ENCODE data around the gene RGS19. TPM values are rescaled to one million over a fixed set of nuclear protein-coding genes. Genes with fewer than 3 reads are reported as not detected.

Gene RGS19
- total RNA-seq, 4 donors from 2014 or later = 7.4 to 14.4 (median 11.0) TPM

GRCh38 chr20:64116541-64117431, 37.5 kb upstream of the RGS19 start:
- peaks cover 0 to 10% (median 4%) of the 10 kb centered on the region in 3 donors for H3K4me1 ChIP-seq
- TF ChIP-seq POLR2A (IDR thresholded peaks at IDR 0.05) = no peak
- TF ChIP-seq, protein P1, sequence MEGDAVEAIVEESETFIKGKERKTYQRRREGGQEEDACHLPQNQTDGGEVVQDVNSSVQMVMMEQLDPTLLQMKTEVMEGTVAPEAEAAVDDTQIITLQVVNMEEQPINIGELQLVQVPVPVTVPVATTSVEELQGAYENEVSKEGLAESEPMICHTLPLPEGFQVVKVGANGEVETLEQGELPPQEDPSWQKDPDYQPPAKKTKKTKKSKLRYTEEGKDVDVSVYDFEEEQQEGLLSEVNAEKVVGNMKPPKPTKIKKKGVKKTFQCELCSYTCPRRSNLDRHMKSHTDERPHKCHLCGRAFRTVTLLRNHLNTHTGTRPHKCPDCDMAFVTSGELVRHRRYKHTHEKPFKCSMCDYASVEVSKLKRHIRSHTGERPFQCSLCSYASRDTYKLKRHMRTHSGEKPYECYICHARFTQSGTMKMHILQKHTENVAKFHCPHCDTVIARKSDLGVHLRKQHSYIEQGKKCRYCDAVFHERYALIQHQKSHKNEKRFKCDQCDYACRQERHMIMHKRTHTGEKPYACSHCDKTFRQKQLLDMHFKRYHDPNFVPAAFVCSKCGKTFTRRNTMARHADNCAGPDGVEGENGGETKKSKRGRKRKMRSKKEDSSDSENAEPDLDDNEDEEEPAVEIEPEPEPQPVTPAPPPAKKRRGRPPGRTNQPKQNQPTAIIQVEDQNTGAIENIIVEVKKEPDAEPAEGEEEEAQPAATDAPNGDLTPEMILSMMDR (IDR thresholded peaks at IDR 0.05) = no peak
- H3K4me3 ChIP-seq = no peak overlapping the region
- no peak overlapping the region for H3K27ac ChIP-seq
- intact Hi-C loops (cut with DNase I) = no loop called here
- no peak for DNase-seq
- peaks cover 0 to 18% (median 0%) of the 10 kb centered on the region in 4 donors for H3K27me3 ChIP-seq
- no peaks in the 10 kb centered on the region for H3K36me3 ChIP-seq
- H3K9me3 ChIP-seq = no peaks in the 10 kb centered on the region
- WGBS, 2 donors = 65 to 90% methylated on average over 11 of the region's 17 CpGs

DNA sequence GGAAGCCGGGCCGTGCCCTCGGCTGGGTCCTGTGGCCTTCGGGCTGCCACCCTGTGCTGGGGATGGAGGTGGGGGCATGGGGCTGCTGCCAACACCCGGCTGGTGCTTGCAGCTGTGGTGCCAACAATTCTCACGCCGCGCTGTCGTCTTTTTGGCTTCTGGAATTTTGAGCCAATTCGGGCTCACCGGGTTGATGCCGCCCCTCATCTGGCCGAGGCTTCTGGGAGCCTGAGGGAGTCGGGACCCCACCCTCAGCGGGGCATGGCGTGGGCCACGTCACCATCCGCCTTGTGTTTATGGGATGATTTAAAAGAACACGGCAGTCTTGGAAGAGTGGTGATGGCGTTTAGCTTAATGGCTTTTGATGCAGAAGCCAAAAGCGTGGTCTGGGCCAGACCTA, 36.7 kb upstream of the RGS19 start:
- no peaks in the 10 kb centered on the region for H3K36me3 ChIP-seq
- H3K9me3 ChIP-seq = no peaks in the 10 kb centered on the region
- peaks cover 0 to 10% (median 4%) of the 10 kb centered on the region in 3 donors for H3K4me1 ChIP-seq
- no peak overlapping the region for H3K4me3 ChIP-seq
- no peak overlapping the region for H3K27ac ChIP-seq
- intact Hi-C loops (cut with DNase I) = no loop called here
- 48 to 83% methylated on average over 1 to 6 of the region's 21 CpGs for WGBS, 2 donors
- no peak for DNase-seq
- peaks cover 0 to 10% (median 0%) of the 10 kb centered on the region in 4 donors for H3K27me3 ChIP-seq
- TF ChIP-seq, protein P1 (IDR thresholded peaks at IDR 0.05) = no peak
- no peak for TF ChIP-seq POLR2A (IDR thresholded peaks at IDR 0.05)

DNA sequence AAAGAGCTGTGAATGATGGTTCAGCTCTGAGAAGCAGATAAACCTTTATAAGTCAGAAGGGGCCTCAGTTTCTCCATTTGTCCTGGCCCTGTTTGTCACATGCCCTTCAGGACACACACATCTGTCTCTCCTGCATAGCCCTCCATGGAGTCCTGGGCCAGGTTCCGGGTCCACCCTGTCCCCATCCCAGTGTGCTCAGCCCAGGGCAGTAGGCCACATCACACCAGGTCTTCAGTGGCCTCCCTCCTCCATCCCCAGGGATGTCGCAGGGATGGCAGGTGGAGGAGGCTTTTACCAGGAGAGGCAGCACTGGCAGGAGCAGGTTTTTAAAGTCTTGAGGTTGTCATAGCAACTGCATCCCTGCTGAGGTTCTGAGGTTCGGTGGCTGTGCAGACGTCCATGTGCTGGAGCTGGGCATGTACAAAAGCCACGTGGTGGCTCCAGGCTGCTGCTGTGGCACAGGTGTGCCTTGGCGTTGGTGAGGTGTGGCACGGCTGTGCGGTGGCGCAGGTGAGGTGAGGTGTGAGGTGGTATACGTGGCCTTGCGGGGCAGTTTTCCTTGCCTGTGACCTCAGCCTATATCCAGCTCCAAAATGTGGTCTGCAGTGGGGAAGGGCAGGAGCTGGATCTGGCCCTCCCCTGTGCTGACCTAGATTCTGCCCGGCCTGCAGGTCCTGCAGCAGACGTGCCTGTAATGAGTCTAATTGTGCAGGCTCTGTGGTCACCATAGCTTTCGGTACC, 36.0 kb upstream of the RGS19 start:
- intact Hi-C loops (cut with DNase I) = no loop called here
- no peaks in the 10 kb centered on the region for H3K9me3 ChIP-seq
- no peak overlapping the region for H3K27ac ChIP-seq
- TF ChIP-seq POLR2A (IDR thresholded peaks at IDR 0.05) = no peak
- TF ChIP-seq, protein P1 (IDR thresholded peaks at IDR 0.05) = no peak
- H3K4me1 ChIP-seq = peaks cover 0 to 5% (median 4%) of the 10 kb centered on the region in 3 donors
- WGBS, 2 donors = 40 to 67% methylated on average over 1 to 3 of the region's 14 CpGs
- H3K4me3 ChIP-seq = no peak overlapping the region
- H3K27me3 ChIP-seq = peaks cover 0 to 5% (median 0%) of the 10 kb centered on the region in 4 donors
- H3K36me3 ChIP-seq = no peaks in the 10 kb centered on the region
- no peak for DNase-seq

- WGBS, 2 donors = 76 to 77% methylated on average over 7 to 11 of the region's 14 CpGs
- DNase-seq = no peak
- intact Hi-C loops (cut with DNase I) = no loop called here
Observed at GRCh38 chr20:64114356-64114971, 35.1 kb upstream of the RGS19 start.

More at GRCh38 chr20:64114356-64114971, 35.1 kb upstream of the RGS19 start:
- no peaks in the 10 kb centered on the region for H3K4me1 ChIP-seq
- H3K36me3 ChIP-seq = no peaks in the 10 kb centered on the region
- TF ChIP-seq, protein P1 (IDR thresholded peaks at IDR 0.05) = no peak
- TF ChIP-seq POLR2A (IDR thresholded peaks at IDR 0.05) = no peak
- no peaks in the 10 kb centered on the region for H3K9me3 ChIP-seq
- H3K4me3 ChIP-seq = no peak overlapping the region
- no peak overlapping the region for H3K27ac ChIP-seq
- peaks cover 0 to under 1% (median 0%) of the 10 kb centered on the region in 4 donors for H3K27me3 ChIP-seq

Data from esophagus squamous epithelium (tissue), 5 donors.